ENCODE data around the gene DNM2.
A peak's percentile ranks its signal among the peaks of the same experiment; 100 is the strongest.
"Not testable (repeated sequence)": the region's sequence is repeated elsewhere in the genome, so short reads cannot be mapped to it uniquely, and the experiment has no call there.

Gene DNM2

DNA sequence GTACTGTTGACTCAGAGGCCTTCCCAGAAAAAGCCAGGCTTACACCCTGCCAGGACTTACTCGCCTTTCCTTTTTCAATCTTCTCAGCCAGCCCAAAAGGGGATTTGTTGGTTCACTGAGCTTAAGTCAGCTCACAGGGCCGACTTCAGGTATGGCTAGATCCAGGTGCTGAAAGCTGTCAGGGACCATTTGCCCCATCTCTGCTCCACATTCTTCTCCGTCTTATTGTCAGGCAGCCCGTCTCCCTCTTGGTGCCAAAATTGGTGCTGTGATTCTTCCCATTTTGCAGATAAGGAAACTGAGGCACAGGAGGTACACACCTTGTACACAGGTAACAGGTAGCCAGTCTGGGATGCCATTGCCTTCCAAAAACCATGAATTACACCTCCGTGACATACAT, 132.8 kb downstream of the DNM2 start:
- no peak for DNase-seq
- intact Hi-C loops (cut with DNase I; ENCODE audit: low total_unique reads), result loop anchor here (5.0 kb wide), 1 partner anchor 138 kb away; no protein-coding TSS in a partner anchor
- TF ChIP-seq, protein P1, sequence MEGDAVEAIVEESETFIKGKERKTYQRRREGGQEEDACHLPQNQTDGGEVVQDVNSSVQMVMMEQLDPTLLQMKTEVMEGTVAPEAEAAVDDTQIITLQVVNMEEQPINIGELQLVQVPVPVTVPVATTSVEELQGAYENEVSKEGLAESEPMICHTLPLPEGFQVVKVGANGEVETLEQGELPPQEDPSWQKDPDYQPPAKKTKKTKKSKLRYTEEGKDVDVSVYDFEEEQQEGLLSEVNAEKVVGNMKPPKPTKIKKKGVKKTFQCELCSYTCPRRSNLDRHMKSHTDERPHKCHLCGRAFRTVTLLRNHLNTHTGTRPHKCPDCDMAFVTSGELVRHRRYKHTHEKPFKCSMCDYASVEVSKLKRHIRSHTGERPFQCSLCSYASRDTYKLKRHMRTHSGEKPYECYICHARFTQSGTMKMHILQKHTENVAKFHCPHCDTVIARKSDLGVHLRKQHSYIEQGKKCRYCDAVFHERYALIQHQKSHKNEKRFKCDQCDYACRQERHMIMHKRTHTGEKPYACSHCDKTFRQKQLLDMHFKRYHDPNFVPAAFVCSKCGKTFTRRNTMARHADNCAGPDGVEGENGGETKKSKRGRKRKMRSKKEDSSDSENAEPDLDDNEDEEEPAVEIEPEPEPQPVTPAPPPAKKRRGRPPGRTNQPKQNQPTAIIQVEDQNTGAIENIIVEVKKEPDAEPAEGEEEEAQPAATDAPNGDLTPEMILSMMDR (IDR thresholded peaks at IDR 0.05), result no peak
- no peaks in the 10 kb centered on the region for H3K4me1 ChIP-seq
- H3K27ac ChIP-seq, result no peak overlapping the region
- peaks cover 0 to 12% of the 10 kb centered on the region in 2 donors for H3K27me3 ChIP-seq
- no peak overlapping the region for H3K4me3 ChIP-seq
- peaks cover 0 to 6% (median 4%) of the 10 kb centered on the region in 3 donors for H3K9me3 ChIP-seq
- H3K36me3 ChIP-seq, result no peaks in the 10 kb centered on the region

- TF ChIP-seq, protein P1 (IDR thresholded peaks at IDR 0.05), result no peak
- peaks cover 0 to 12% of the 10 kb centered on the region in 2 donors for H3K27me3 ChIP-seq
- no peak overlapping the region for H3K4me3 ChIP-seq
- H3K9me3 ChIP-seq, result no peaks in the 10 kb centered on the region
- no peaks in the 10 kb centered on the region for H3K4me1 ChIP-seq
- H3K36me3 ChIP-seq, result no peaks in the 10 kb centered on the region
- H3K27ac ChIP-seq, result no peak overlapping the region
- intact Hi-C loops (cut with DNase I; ENCODE audit: low total_unique reads), result loop anchor here (5.0 kb wide), 1 partner anchor 140 kb away; no protein-coding TSS in a partner anchor
- DNase-seq, result no peak
Observed at GRCh38 chr19:10852098-10852800, 134.4 kb downstream of the DNM2 start.

- TF ChIP-seq, protein P1 (IDR thresholded peaks at IDR 0.05), result no peak
- Histone ChIP-seq H3K4me3 (no peak overlapping the region), H3K9me3 (no peaks in the 10 kb centered on the region), H3K36me3 (no peaks in the 10 kb centered on the region), H3K4me1 (no peaks in the 10 kb centered on the region), H3K27ac (no peak overlapping the region), H3K27me3 (peaks cover 0 to 12% of the 10 kb centered on the region in 2 donors)
- no peak for DNase-seq
- intact Hi-C loops (cut with DNase I; ENCODE audit: low total_unique reads), result loop anchor here (5.0 kb wide), 1 partner anchor 141 kb away; no protein-coding TSS in a partner anchor
Observed at GRCh38 chr19:10852941-10853340, 135.1 kb downstream of the DNM2 start.

- no peak overlapping the region for H3K4me3 ChIP-seq
- H3K36me3 ChIP-seq, result no peaks in the 10 kb centered on the region
- no peak for DNase-seq
- no peak overlapping the region for H3K27ac ChIP-seq
- no peaks in the 10 kb centered on the region for H3K9me3 ChIP-seq
- no peaks in the 10 kb centered on the region for H3K4me1 ChIP-seq
- no peaks in the 10 kb centered on the region for H3K27me3 ChIP-seq
- intact Hi-C loops (cut with DNase I; ENCODE audit: low total_unique reads), result loop anchor here (5.0 kb wide), 1 partner anchor 142 kb away; no protein-coding TSS in a partner anchor
- TF ChIP-seq, protein P1 (IDR thresholded peaks at IDR 0.05), result no peak
Observed at GRCh38 chr19:10854350-10855089, 136.6 kb downstream of the DNM2 start.

DNA sequence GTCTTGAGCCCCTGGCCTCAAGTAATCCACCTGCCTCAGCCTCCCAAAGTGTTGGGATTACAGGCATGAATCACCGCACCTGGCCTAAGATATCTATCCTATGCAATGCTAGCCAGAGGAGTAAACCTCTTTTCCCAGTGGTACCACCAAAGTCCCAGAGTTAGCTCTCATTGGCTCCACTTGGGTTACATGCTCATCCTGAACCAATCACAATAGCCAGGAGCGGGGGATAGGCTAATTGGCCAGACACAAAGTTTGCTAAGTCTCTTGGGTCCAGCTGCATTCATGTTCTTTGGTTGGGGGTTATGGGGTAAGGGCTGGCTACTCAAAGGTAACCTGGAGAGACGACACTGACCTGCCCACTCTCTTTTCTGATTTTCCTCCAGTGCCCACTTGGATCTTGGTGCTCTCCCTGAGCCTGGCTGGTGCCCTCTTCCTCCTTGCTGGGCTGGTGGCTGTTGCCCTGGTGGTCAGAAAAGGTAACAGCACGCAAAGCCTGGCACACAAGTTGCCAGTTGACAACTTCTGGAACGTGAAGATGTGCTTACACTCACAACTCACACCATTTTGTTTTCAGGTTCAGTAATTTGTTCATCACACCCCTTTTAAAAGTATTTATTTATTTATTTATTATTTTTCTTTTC, 138.1 kb downstream of the DNM2 start:
- Histone ChIP-seq H3K27ac (no peak overlapping the region), H3K9me3 (no peaks in the 10 kb centered on the region), H3K27me3 (no peaks in the 10 kb centered on the region), H3K4me3 (no peak overlapping the region), H3K36me3 (no peaks in the 10 kb centered on the region), H3K4me1 (no peaks in the 10 kb centered on the region)
- intact Hi-C loops (cut with DNase I; ENCODE audit: low total_unique reads), result no loop called here
- no peak for DNase-seq
- TF ChIP-seq, protein P1 (IDR thresholded peaks at IDR 0.05), result peak in 1 of 2 experiments; percentile 25

DNA sequence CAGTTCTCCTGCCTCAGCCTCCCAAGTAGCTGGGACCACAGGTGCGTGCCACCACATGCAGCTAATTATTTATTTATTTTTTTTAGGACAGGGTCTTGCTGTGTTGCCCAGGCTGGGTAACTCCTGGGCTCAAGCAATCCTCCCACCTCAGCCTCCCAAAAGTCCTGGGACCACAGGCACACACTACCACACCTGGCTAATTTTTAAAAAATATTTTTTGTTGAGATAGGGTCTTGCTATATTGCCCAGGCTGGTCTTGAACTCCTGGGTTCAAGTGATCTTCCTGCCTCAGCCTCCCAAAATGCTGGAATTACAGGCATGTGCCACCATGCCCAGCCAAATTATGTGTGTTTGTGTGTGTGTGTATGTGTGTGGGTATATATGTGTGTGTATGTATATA, 139.0 kb downstream of the DNM2 start:
- H3K27me3 ChIP-seq; H3K9me3 ChIP-seq; H3K4me3 ChIP-seq; intact Hi-C loops (cut with DNase I; ENCODE audit: low total_unique reads); DNase-seq; H3K4me1 ChIP-seq; H3K27ac ChIP-seq; H3K36me3 ChIP-seq: not testable (repeated sequence)

All from tibial artery (tissue), 4 donors.